ENCODE results near the gene SESN1. TPM values are rescaled to one million over a fixed set of nuclear protein-coding genes. Genes with fewer than 3 reads are reported as not detected.

SESN1 gene
- total RNA-seq, 1 donor from 2014 or later: 36.9 TPM

GRCh38 chr6:109081516-109082187 is 13.0 kb downstream of the SESN1 start:
- Histone ChIP-seq H3K4me3 (no peak overlapping the region), H3K36me3 (peaks cover 4% of the 10 kb centered on the region), H3K27me3 (no peaks in the 10 kb centered on the region), H3K27ac (no peak overlapping the region), H3K4me1 (no peaks in the 10 kb centered on the region), H3K9me3 (no peaks in the 10 kb centered on the region)
- TF ChIP-seq CTCF (IDR thresholded peaks at IDR 0.05): no peak
- intact Hi-C loops (cut with DNase I): no loop called here
- no peak for ATAC-seq
- DNase-seq: no peak

GRCh38 chr6:109081026-109081425 is 13.6 kb downstream of the SESN1 start:
- intact Hi-C loops (cut with DNase I): no loop called here
- no peak overlapping the region for H3K27ac ChIP-seq
- H3K9me3 ChIP-seq: no peaks in the 10 kb centered on the region
- ATAC-seq (no peak), DNase-seq (no peak)
- H3K4me1 ChIP-seq: no peaks in the 10 kb centered on the region
- no peaks in the 10 kb centered on the region for H3K27me3 ChIP-seq
- peaks cover 4% of the 10 kb centered on the region for H3K36me3 ChIP-seq
- no peak for TF ChIP-seq CTCF (IDR thresholded peaks at IDR 0.05)
- no peak overlapping the region for H3K4me3 ChIP-seq

DNA sequence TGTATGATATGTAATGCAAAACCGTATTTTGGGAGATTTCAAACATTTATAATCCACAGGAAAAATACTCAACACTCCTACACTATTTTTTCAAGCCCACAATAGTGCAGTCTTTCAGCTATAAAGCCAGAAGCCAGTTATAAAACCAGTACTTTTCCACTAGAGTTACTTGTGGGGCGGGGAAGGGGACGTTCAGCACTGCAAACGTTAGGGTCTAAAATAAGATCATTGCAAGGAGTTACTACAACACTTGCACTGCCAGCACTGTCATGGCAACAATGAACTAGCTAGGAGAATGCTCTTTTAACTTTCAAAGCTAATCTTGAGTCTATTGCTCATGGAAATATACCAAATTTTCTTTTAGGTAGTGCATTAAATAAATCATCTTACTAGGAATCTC is 14.7 kb downstream of the SESN1 start:
- no peak for ATAC-seq
- Histone ChIP-seq H3K9me3 (no peaks in the 10 kb centered on the region), H3K4me1 (no peaks in the 10 kb centered on the region), H3K36me3 (peaks cover 4% of the 10 kb centered on the region), H3K27me3 (no peaks in the 10 kb centered on the region), H3K4me3 (no peak overlapping the region), H3K27ac (no peak overlapping the region)
- TF ChIP-seq CTCF (IDR thresholded peaks at IDR 0.05): no peak
- intact Hi-C loops (cut with DNase I): no loop called here
- no peak for DNase-seq

GRCh38 chr6:109076377-109076776 is 18.3 kb downstream of the SESN1 start:
- TF ChIP-seq CTCF (IDR thresholded peaks at IDR 0.05): no peak
- H3K36me3 ChIP-seq: no peaks in the 10 kb centered on the region
- no peak overlapping the region for H3K27ac ChIP-seq
- no peaks in the 10 kb centered on the region for H3K9me3 ChIP-seq
- H3K27me3 ChIP-seq: no peaks in the 10 kb centered on the region
- ATAC-seq (no peak), DNase-seq (no peak)
- intact Hi-C loops (cut with DNase I): no loop called here
- H3K4me1 ChIP-seq: peaks cover 17% of the 10 kb centered on the region
- H3K4me3 ChIP-seq: no peak overlapping the region

DNA sequence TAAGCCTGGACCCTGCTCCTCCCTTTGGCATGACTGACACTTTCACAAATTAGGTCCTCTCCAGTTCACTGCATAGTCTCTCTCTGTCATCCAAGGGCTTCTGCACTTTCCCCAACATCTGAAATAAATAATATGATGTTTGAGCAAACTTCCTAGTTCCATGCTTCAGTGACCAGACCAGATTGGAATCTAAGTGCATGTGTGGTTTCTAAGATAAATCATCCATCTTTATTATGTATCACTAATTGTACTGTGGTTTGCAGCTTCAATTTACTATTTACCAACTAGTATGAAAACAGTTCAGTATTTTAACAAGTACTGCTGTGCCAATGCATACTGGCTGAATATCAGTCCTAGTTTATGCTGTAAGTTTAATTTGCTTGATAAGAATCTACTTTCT is 18.7 kb downstream of the SESN1 start:
- no peaks in the 10 kb centered on the region for H3K27me3 ChIP-seq
- peaks cover 19% of the 10 kb centered on the region for H3K4me1 ChIP-seq
- H3K27ac ChIP-seq: no peak overlapping the region
- ATAC-seq (no peak), DNase-seq (no peak)
- H3K9me3 ChIP-seq: no peaks in the 10 kb centered on the region
- intact Hi-C loops (cut with DNase I): no loop called here
- H3K4me3 ChIP-seq: no peak overlapping the region
- TF ChIP-seq CTCF (IDR thresholded peaks at IDR 0.05): no peak
- H3K36me3 ChIP-seq: no peaks in the 10 kb centered on the region

GRCh38 chr6:109074133-109074415 is 20.6 kb downstream of the SESN1 start:
- Histone ChIP-seq H3K27me3 (no peaks in the 10 kb centered on the region), H3K4me3 (no peak overlapping the region), H3K27ac (no peak overlapping the region), H3K9me3 (no peaks in the 10 kb centered on the region), H3K4me1 (peaks cover 19% of the 10 kb centered on the region), H3K36me3 (no peaks in the 10 kb centered on the region)
- intact Hi-C loops (cut with DNase I): loop anchor here (5.0 kb wide), 1 partner anchor 532 kb away; no protein-coding TSS in a partner anchor
- TF ChIP-seq CTCF (IDR thresholded peaks at IDR 0.05): no peak
- DNase-seq: no peak
- no peak for ATAC-seq
